ENCODE results near the gene ARHGAP28.

Gene ARHGAP28

GRCh38 chr18:6733758-6734157, 4.2 kb downstream of the ARHGAP28 start:
- DNase-seq (ENCODE audit: low read depth), result no peak

- DNase-seq (ENCODE audit: low read depth), result no peak
Measured at GRCh38 chr18:6734726-6735430, 5.4 kb downstream of the ARHGAP28 start.

GRCh38 chr18:6737833-6738232, 8.3 kb downstream of the ARHGAP28 start:
- DNase-seq (ENCODE audit: low read depth), result no peak

GRCh38 chr18:6738622-6739021, 9.1 kb downstream of the ARHGAP28 start:
- DNase-seq (ENCODE audit: low read depth), result no peak

- DNase-seq (ENCODE audit: low read depth), result no peak
Measured at GRCh38 chr18:6741232-6741663, 11.7 kb downstream of the ARHGAP28 start.

GRCh38 chr18:6741786-6742185, 12.3 kb downstream of the ARHGAP28 start:
- DNase-seq (ENCODE audit: low read depth), result no peak

- DNase-seq (ENCODE audit: low read depth), result no peak
Measured at GRCh38 chr18:6743999-6744398, 14.5 kb downstream of the ARHGAP28 start.

- DNase-seq (ENCODE audit: low read depth), result no peak
Measured at GRCh38 chr18:6744816-6745455, 15.4 kb downstream of the ARHGAP28 start.

GRCh38 chr18:6745504-6746031, 16.1 kb downstream of the ARHGAP28 start:
- DNase-seq (ENCODE audit: low read depth), result no peak

GRCh38 chr18:6746386-6746960, 17.0 kb downstream of the ARHGAP28 start:
- DNase-seq (ENCODE audit: low read depth), result no peak

- DNase-seq (ENCODE audit: low read depth), result no peak
Measured at GRCh38 chr18:6747646-6748045, 18.1 kb downstream of the ARHGAP28 start.

GRCh38 chr18:6748241-6748640, 18.7 kb downstream of the ARHGAP28 start:
- DNase-seq (ENCODE audit: low read depth), result no peak

- DNase-seq (ENCODE audit: low read depth), result no peak
Measured at GRCh38 chr18:6750411-6750810, 20.9 kb downstream of the ARHGAP28 start.

GRCh38 chr18:6751222-6751621, 21.7 kb downstream of the ARHGAP28 start:
- DNase-seq (ENCODE audit: low read depth), result no peak

- DNase-seq (ENCODE audit: low read depth), result no peak
Measured at GRCh38 chr18:6752202-6752860, 22.8 kb downstream of the ARHGAP28 start.

GRCh38 chr18:6755107-6755506, 25.6 kb downstream of the ARHGAP28 start:
- DNase-seq (ENCODE audit: low read depth), result no peak

- no peak for DNase-seq (ENCODE audit: low read depth)
Measured at GRCh38 chr18:6757931-6758330, 28.4 kb downstream of the ARHGAP28 start.

GRCh38 chr18:6759579-6759978, 30.1 kb downstream of the ARHGAP28 start:
- no peak for DNase-seq (ENCODE audit: low read depth)

GRCh38 chr18:6763524-6763923, 34.0 kb downstream of the ARHGAP28 start:
- DNase-seq (ENCODE audit: low read depth), result no peak

- DNase-seq (ENCODE audit: low read depth), result no peak
Measured at GRCh38 chr18:6764382-6764781, 34.9 kb downstream of the ARHGAP28 start.

GRCh38 chr18:6773777-6774176, 44.3 kb downstream of the ARHGAP28 start:
- DNase-seq (ENCODE audit: low read depth), result no peak

- no peak for DNase-seq (ENCODE audit: low read depth)
Measured at GRCh38 chr18:6775237-6775636, 45.7 kb downstream of the ARHGAP28 start.

GRCh38 chr18:6775702-6776101, 46.2 kb downstream of the ARHGAP28 start:
- no peak for DNase-seq (ENCODE audit: low read depth)
